A549 (cell line): ENCODE results near the gene CDAN1. TPM values are rescaled to one million over a fixed set of nuclear protein-coding genes. Genes with fewer than 3 reads are reported as not detected.

Experiments
- ATAC-seq, 2 experiments: fragments of 200-7000 bp in 1 of 2; fragments of >200 bp in 1 of 2; cut with Nextera tagmentation in 1 of 2; cut with Tn5 transposase in 1 of 2; 3 replicates each; pipeline versions ENCODE4 v1.8.0 to v1.9.1; 2018 to 2020; ENCODE audit warnings: mild to moderate bottlenecking in 1 of 2, moderate library complexity in 1 of 2
- CTCF ChIA-PET: fragments of 300-600 bp; sonication (Branson Sonifier 250); formaldehyde crosslinking; extraction: SDS; loops from one replicate; lab custom pipeline; 2021; ENCODE audit warnings: antibody characterized with exemption, inconsistent platforms; lab: Yijun Ruan, JAX
- POLR2A ChIA-PET: fragments of 350-600 bp; formaldehyde crosslinking; extraction: SDS; loops from one replicate; lab custom pipeline; 2021; ENCODE audit warnings: antibody characterized with exemption, inconsistent platforms; lab: Yijun Ruan, JAX
- DNase-seq, 2 experiments: peaks; one replicate each; pipeline versions ENCODE4 v3.0.0 to v3.0.0-alpha.2; 2011 to 2016; ENCODE audit warnings: low read depth in 1 of 2, low spot score in 1 of 2
- FAIRE-seq: peaks from 2 replicates; lab custom pipeline; 2011; peaks lifted over from hg19 to GRCh38; lab: Jason Lieb, UNC
- H3K27ac ChIP-seq, 2 experiments: fragments of >200 bp; sonication (Bioruptor Twin); formaldehyde crosslinking; 3 replicates each; pipeline ENCODE4 v1.5.1; 2016 to 2017
- H3K4me1 ChIP-seq: fragments of >200 bp; sonication (Bioruptor Twin); formaldehyde crosslinking; 3 replicates; pipeline ENCODE4 v1.6.1; 2016
- H3K4me2 ChIP-seq: fragments of >200 bp; sonication (Bioruptor Twin); formaldehyde crosslinking; 3 replicates; pipeline ENCODE4 v1.6.1; 2016
- H3K4me3 ChIP-seq: fragments of >200 bp; sonication (Bioruptor Twin); formaldehyde crosslinking; 3 replicates; pipeline ENCODE4 v1.5.1; 2016
- H3K9me3 ChIP-seq: fragments of >200 bp; sonication (Bioruptor Twin); formaldehyde crosslinking; 3 replicates; pipeline ENCODE4 v1.6.1; 2016
- ATOH8 ChIP-seq: fragments of 250-450 bp; sonication (Bioruptor Pico); IDR thresholded peaks from 2 replicates; pipeline ENCODE4 v1.5.0; 2020; ENCODE audit warnings: low read depth, mild to moderate bottlenecking, moderate library complexity
- CEBPB ChIP-seq, 2 experiments: fragments of >200 bp in 1 of 2; sonication (Bioruptor Twin) in 1 of 2; formaldehyde crosslinking in 1 of 2; IDR thresholded peaks; 2 replicates each; pipeline ENCODE4 v1.6.1; 2012 to 2016
- E2F6 ChIP-seq: IDR thresholded peaks from 2 replicates; pipeline ENCODE4 v1.6.1; 2012; ENCODE audit warnings: low read depth, borderline replicate concordance
- EP300 ChIP-seq, 2 experiments: fragments of >200 bp; sonication (Bioruptor Twin); formaldehyde crosslinking; IDR thresholded peaks; 2 replicates in 1 of 2; 3 replicates in 1 of 2; pipeline ENCODE4 v1.6.1; 2016 to 2017
- ESRRA ChIP-seq: fragments of 150-350 bp; IDR thresholded peaks from 2 replicates; pipeline ENCODE4 v1.6.1; 2014; ENCODE audit warnings: mild to moderate bottlenecking, low read length, borderline replicate concordance
- FOSB ChIP-seq: fragments of 250-450 bp; sonication (Bioruptor Pico); IDR thresholded peaks from 2 replicates; pipeline ENCODE4 v1.5.0; 2020; ENCODE audit warnings: mild to moderate bottlenecking, moderate library complexity
- FOXS1 ChIP-seq: fragments of 250-450 bp; sonication (Bioruptor Pico); IDR thresholded peaks from 2 replicates; pipeline ENCODE4 v1.5.0; 2020; ENCODE audit warnings: mild to moderate bottlenecking, moderate library complexity
- GATA3 ChIP-seq: IDR thresholded peaks from 2 replicates; pipeline ENCODE4 v1.6.1; 2012; ENCODE audit warnings: borderline replicate concordance
- HDAC2 ChIP-seq: fragments of 200-600 bp; sonication (generic); IDR thresholded peaks from 2 replicates; pipeline ENCODE4 v1.6.1; 2016
- HES2 ChIP-seq: fragments of >200 bp; sonication (Bioruptor Twin); formaldehyde crosslinking; IDR thresholded peaks from 2 replicates; pipeline ENCODE4 v1.6.1; 2016
- HEYL ChIP-seq: fragments of 250-450 bp; sonication (Bioruptor Pico); IDR thresholded peaks from 2 replicates; pipeline ENCODE4 v1.8.0; 2021; ENCODE audit warnings: mild to moderate bottlenecking, moderate library complexity
- JUNB ChIP-seq: fragments of >200 bp; sonication (Bioruptor Twin); formaldehyde crosslinking; IDR thresholded peaks from 2 replicates; pipeline ENCODE4 v1.6.1; 2016
- NR3C1 ChIP-seq: fragments of >200 bp; sonication (Bioruptor Twin); formaldehyde crosslinking; IDR thresholded peaks from 3 replicates; pipeline ENCODE4 v1.6.1; 2017
- PHF8 ChIP-seq: fragments of 200-600 bp; sonication (generic); IDR thresholded peaks from 2 replicates; pipeline ENCODE4 v1.6.1; 2016; ENCODE audit warnings: low read depth, mild to moderate bottlenecking, antibody characterized with exemption, moderate library complexity, borderline replicate concordance
- POLR2AphosphoS2 ChIP-seq: conservative IDR thresholded peaks from 2 replicates; pipeline ENCODE4 v1.6.1; 2012; ENCODE audit warnings: low read length, improper control_type of control experiment, inconsistent platforms
- RCOR1 ChIP-seq: fragments of 150-350 bp; IDR thresholded peaks from 2 replicates; pipeline ENCODE4 v1.6.1; 2014; ENCODE audit warnings: antibody characterized with exemption, low read length, low read depth
- REST ChIP-seq: fragments of 200-600 bp; sonication (generic); IDR thresholded peaks from 2 replicates; pipeline ENCODE4 v1.6.1; 2016; ENCODE audit warnings: antibody characterized with exemption, mild to moderate bottlenecking, moderate library complexity
- RFX5 ChIP-seq: fragments of 450-650 bp; IDR thresholded peaks from 2 replicates; pipeline ENCODE4 v1.7.1; 2014; ENCODE audit warnings: antibody characterized with exemption, mild to moderate bottlenecking, moderate library complexity
- SMC3 ChIP-seq: fragments of >200 bp; sonication (Bioruptor Twin); formaldehyde crosslinking; IDR thresholded peaks from 3 replicates; pipeline ENCODE4 v1.6.1; 2018; ENCODE audit warnings: inconsistent platforms
- SREBF2 ChIP-seq: fragments of 450-650 bp; IDR thresholded peaks from 2 replicates; pipeline ENCODE4 v1.6.1; 2014; ENCODE audit warnings: mild to moderate bottlenecking, moderate library complexity
- TFCP2L1 ChIP-seq: fragments of 250-450 bp; sonication (Bioruptor Pico); IDR thresholded peaks from 2 replicates; pipeline ENCODE4 v1.5.0; 2021; ENCODE audit warnings: mild to moderate bottlenecking
- USF2 ChIP-seq: fragments of 450-650 bp; IDR thresholded peaks from 2 replicates; pipeline ENCODE4 v1.6.1; 2014; ENCODE audit warnings: antibody characterized with exemption
- WGBS: methylation state at CpG from one replicate; pipeline ENCODE4 v1.1.6; 2017; ENCODE audit errors: missing lambda C conversion rate; 5-methylcytosine and 5-hydroxymethylcytosine counted together
- polyA plus RNA-seq, 4 experiments: library from polyadenylated mRNA; depleted of rRNA in 3 of 4; stranded (reverse); fragments of >200 nt; fragmentation: RNase III in 1 of 4; extraction: RNeasy Plus Mini Kit Qiagen cat#74134 plus additional on column Dnase treatment in 1 of 4; gene quantifications; 2 replicates in 3 of 4; 3 replicates in 1 of 4; pipeline ENCODE4 v1.2.3, GENCODE V29; 2011 to 2017

Gene CDAN1
- polyA plus RNA-seq, 2 of the 4 experiments (the other 2 are of a cell fraction) = 2.9 to 6.9 TPM

GRCh38 chr15:42731461-42731860, 5.5 kb downstream of the CDAN1 start:
- Histone ChIP-seq H3K9me3 (no peaks in the 10 kb centered on the region), H3K4me3 (no peak overlapping the region), H3K4me2 (no peak overlapping the region), H3K27ac (no peak overlapping the region), H3K4me1 (peaks cover 7% of the 10 kb centered on the region; the same call in 2 of the 3 replicates)
- POLR2A ChIA-PET = no interaction called here
- ATAC-seq (no peak), FAIRE-seq (no peak), DNase-seq (no peak)
- WGBS = 83% methylated on average over 3 of the region's 6 CpGs
- TF ChIP-seq GATA3 (no peak), EP300 (IDR thresholded peaks at IDR 0.05) (no peak), FOSB (CRISPR knock-in tag) (no peak), HEYL (CRISPR knock-in tag) (no peak), JUNB (no peak), ESRRA (no peak), REST (no peak), HES2 (no peak), RCOR1 (no peak), E2F6 (no peak), NR3C1 (no peak), SMC3 (no peak), PHF8 (no peak), CEBPB (IDR thresholded peaks at IDR 0.05) (no peak), RFX5 (no peak)
- CTCF ChIA-PET = interaction anchor here (1.5 to 3.0 kb wide), 2 partner anchors 27 to 195 kb away, joined by 7 read pairs; no protein-coding TSS in a partner anchor

GRCh38 chr15:42730536-42730935, 6.4 kb downstream of the CDAN1 start:
- H3K4me3 ChIP-seq = no peak overlapping the region
- 96% methylated on average over 12 of the region's 14 CpGs for WGBS
- H3K9me3 ChIP-seq = no peaks in the 10 kb centered on the region
- DNase-seq (no peak), FAIRE-seq (no peak)
- H3K4me2 ChIP-seq = no peak overlapping the region
- POLR2A ChIA-PET = no interaction called here
- peaks cover under 1% of the 10 kb centered on the region; the same call in 2 of the 3 replicates for H3K4me1 ChIP-seq
- no peak overlapping the region for H3K27ac ChIP-seq
- TF ChIP-seq FOXS1 (CRISPR knock-in tag) = no peak
- no peak for TF ChIP-seq HDAC2
- TF ChIP-seq USF2 = no peak
- TF ChIP-seq SREBF2 = no peak
- TF ChIP-seq ATOH8 (CRISPR knock-in tag) = no peak
- TF ChIP-seq POLR2AphosphoS2 = no peak
- no peak for TF ChIP-seq TFCP2L1
- TF ChIP-seq, all 56 proteins: peak for 0
- no peak for ATAC-seq
- CTCF ChIA-PET = interaction anchor here (1.5 kb wide), 1 partner anchor 196 kb away, joined by 7 read pairs; no protein-coding TSS in a partner anchor
